ENCODE measurements around the gene TLE3. TPM values are rescaled to one million over a fixed set of nuclear protein-coding genes. Genes with fewer than 3 reads are reported as not detected.

TLE3 gene
- total RNA-seq, 1 experiment from 2014 or later, result 98.2 TPM

DNA sequence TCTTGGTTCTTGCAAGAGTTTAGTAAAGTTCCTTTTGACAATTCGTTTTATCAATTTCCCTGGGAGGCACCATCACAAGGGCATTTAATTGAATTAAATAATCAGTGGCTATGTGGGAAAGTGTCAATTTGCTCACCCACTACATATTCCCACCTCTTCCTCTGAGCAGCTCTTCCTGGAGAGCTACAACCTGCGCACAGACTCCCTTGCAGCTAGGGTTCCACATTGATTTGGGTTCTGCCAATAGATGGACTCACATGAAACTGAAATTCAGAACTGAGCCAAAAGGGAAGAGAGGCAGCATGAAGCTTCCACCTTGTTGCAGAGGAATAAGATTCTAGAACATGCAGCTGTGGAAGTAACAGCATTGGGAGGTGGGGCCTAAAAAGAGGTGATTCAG is 94.8 kb downstream of the TLE3 start:
- no peak overlapping the region for H2BK15ac ChIP-seq (ENCODE audit: low read depth, low read length)
- Mint-ChIP-seq H3K36me3 (ENCODE audit: insufficient read depth in 1 of 3, low read depth in 3 of 3) (peaks cover 9 to 12% (median 11%) of the 10 kb centered on the region in 3 experiments), H3K4me1 (peaks cover 5 to 15% of the 10 kb centered on the region in 2 experiments), H3K4me3 (no peak overlapping the region), H3K27me3 (ENCODE audit: low read depth) (peaks cover 6% of the 10 kb centered on the region), H3K27ac (no peak overlapping the region), H3K9me3 (peaks cover 12 to 15% of the 10 kb centered on the region in 2 experiments)
- H3K4me1 ChIP-seq (ENCODE audit: insufficient read depth, low read length), result no peaks in the 10 kb centered on the region
- no peaks in the 10 kb centered on the region for H3K27me3 ChIP-seq (ENCODE audit: insufficient read depth, low read length)
- no CpG with 5 or more reads among the region's 2 CpGs for WGBS (ENCODE audit: extremely low coverage, insufficient read length, low lambda C conversion rate)
- TF ChIP-seq, protein P1, sequence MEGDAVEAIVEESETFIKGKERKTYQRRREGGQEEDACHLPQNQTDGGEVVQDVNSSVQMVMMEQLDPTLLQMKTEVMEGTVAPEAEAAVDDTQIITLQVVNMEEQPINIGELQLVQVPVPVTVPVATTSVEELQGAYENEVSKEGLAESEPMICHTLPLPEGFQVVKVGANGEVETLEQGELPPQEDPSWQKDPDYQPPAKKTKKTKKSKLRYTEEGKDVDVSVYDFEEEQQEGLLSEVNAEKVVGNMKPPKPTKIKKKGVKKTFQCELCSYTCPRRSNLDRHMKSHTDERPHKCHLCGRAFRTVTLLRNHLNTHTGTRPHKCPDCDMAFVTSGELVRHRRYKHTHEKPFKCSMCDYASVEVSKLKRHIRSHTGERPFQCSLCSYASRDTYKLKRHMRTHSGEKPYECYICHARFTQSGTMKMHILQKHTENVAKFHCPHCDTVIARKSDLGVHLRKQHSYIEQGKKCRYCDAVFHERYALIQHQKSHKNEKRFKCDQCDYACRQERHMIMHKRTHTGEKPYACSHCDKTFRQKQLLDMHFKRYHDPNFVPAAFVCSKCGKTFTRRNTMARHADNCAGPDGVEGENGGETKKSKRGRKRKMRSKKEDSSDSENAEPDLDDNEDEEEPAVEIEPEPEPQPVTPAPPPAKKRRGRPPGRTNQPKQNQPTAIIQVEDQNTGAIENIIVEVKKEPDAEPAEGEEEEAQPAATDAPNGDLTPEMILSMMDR (conservative IDR thresholded peaks at IDR 0.05), result no peak
- H4K91ac ChIP-seq (ENCODE audit: insufficient read length, low read depth, low read length), result no peak overlapping the region
- H3K23me2 ChIP-seq (ENCODE audit: insufficient read length, low read depth, low read length, poor library complexity, severe bottlenecking), result no peaks in the 10 kb centered on the region
- no peak overlapping the region for H3K56ac ChIP-seq (ENCODE audit: insufficient read length, low read depth, low read length)
- no peak overlapping the region for H2BK5ac ChIP-seq (ENCODE audit: insufficient read length, low read length)
- H4K8ac ChIP-seq (replicated peaks; ENCODE audit: insufficient read length, low read depth, low read length), result no peak overlapping the region
- no peak overlapping the region for H3K9ac ChIP-seq (ENCODE audit: extremely low read depth, insufficient read length, low read length)
- no peak overlapping the region for H3T11ph ChIP-seq (ENCODE audit: low read length)
- no peaks in the 10 kb centered on the region for H4K20me1 ChIP-seq (ENCODE audit: control insufficient read depth, insufficient read depth, insufficient read length)
- no peaks in the 10 kb centered on the region for H3K79me2 ChIP-seq (ENCODE audit: insufficient read depth, low read length)
- H4K5ac ChIP-seq (ENCODE audit: insufficient read length, low read depth, low read length), result no peak overlapping the region
- DNase-seq, result no peak
- H2AK5ac ChIP-seq (ENCODE audit: insufficient read length, low read length), result no peak overlapping the region
- H2BK12ac ChIP-seq (ENCODE audit: insufficient read length, low read depth, low read length), result no peak overlapping the region
- H3K4ac ChIP-seq (ENCODE audit: low read depth, low read length), result no peak overlapping the region
- peaks cover 5% of the 10 kb centered on the region for H3K9me3 ChIP-seq (ENCODE audit: control insufficient read depth, low read depth, low read length)
- no peak overlapping the region for H3K4me2 ChIP-seq (ENCODE audit: insufficient read depth, insufficient read length, low read length)
- H3K27ac ChIP-seq (ENCODE audit: insufficient read length, low read depth, low read length), result no peak overlapping the region
- no peaks in the 10 kb centered on the region for H3K79me1 ChIP-seq (ENCODE audit: insufficient read depth, low read depth, low read length, poor library complexity, severe bottlenecking)
- no peak overlapping the region for H2AFZ ChIP-seq (ENCODE audit: low read length)
- H2BK120ac ChIP-seq (ENCODE audit: low read depth, low read length, poor library complexity, severe bottlenecking), result no peak overlapping the region
- H3K14ac ChIP-seq (ENCODE audit: insufficient read depth, low read length), result no peak overlapping the region
- no peak overlapping the region for H2BK20ac ChIP-seq (ENCODE audit: low read depth, low read length, poor library complexity, severe bottlenecking)
- H3K18ac ChIP-seq (ENCODE audit: insufficient read length, low read depth, low read length), result no peak overlapping the region
- H3K23ac ChIP-seq (ENCODE audit: insufficient read length, low read depth, low read length), result no peak overlapping the region

Data from H9 (cell line).